HL-60/S4 treated with retinoic acid at 250 ng/mL for 4 days and 3 days (cell line): ENCODE data around the gene SLC35A2.
"Not testable (repeated sequence)": the region's sequence is repeated elsewhere in the genome, so short reads cannot be mapped to it uniquely, and the experiment has no call there.

Source experiments
- in situ Hi-C: fragments of 300-500 bp; cut with MboI; formaldehyde crosslinking; loops from 2 replicates; pipeline ENCODE4 v1.7.0; 2022; ENCODE audit warnings: low sequenced_read_pairs

The SLC35A2 gene

DNA sequence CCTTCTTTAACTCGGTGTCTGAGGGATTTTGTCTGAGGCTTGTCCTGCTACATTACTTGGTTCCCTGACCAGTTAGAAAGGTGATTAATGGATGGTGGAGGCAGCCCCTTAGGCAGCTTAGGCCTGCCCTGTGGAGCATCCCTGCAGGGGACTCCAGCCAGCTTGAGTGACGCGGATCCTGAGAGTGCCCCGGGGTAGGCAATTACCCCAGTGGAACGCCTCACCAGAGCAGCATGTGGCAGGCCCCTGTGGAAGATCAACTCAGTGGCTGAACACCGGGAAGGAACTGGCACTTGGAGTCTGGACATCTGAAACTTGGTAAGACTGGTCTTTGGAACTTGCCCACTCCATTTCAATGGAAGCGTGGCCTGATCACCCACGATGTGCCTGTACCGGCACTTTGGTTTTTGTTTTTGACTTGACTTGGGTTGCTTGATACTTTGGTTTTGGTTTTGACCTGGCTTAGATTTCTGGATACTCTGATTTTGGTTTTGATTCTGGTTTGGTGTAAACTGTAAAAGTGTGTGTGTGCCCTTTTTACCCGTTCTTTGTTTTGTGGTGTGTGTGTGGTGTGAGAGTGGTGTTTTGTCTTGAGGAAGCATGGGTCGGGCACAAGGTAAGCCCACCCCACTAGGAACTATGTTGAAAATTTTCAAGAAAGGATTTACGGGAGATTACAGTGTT lies 57.2 kb downstream of the SLC35A2 start:
- in situ Hi-C loops: not testable (repeated sequence)

DNA sequence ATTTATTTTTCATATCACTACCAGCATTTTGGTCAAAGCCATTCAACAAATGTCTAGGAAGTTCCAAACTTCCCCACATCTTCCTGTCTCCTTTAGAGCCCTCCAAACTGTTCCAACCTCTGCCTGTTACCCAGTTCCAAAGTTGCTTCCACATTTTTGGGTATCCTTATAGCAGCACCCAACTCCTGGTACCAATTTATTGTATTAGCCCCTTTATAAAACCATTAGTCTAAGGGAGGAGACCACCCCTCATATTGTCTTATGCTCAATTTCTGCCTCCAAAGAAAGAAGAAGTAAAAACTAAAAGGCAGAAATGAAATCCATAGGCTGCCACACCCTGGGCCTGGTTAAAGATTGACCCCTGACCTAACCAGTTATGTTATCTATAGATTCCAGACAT lies 58.0 kb downstream of the SLC35A2 start:
- in situ Hi-C loops: not testable (repeated sequence)
